Measurements from ENCODE around the gene IQCM. TPM values are rescaled to one million over a fixed set of nuclear protein-coding genes. Genes with fewer than 3 reads are reported as not detected.

IQCM gene
- total RNA-seq, 4 donors from 2014 or later = not detected

DNA sequence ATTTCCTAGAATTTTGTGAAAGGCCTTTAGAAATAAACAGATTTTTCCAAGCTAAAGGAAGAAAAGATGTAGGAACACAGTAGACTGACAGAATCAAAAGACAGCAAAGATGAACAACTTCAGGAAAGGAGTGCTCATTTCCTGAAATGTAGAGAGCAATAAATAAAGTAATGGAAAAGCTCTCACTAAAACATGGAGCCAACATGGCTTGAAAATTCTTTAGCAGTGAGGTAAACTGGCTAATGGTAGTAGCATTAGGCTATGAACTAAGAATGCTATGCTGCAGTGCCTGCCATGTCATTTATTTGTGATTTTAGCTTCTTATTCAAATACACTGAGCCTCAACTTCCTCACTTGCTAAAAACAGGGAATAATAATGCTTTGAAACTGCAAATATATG lies 108.7 kb downstream of the IQCM start:
- no peak overlapping the region for H3K4me3 ChIP-seq (ENCODE audit: low read depth, poor library complexity, severe bottlenecking)
- intact Hi-C loops (cut with DNase I; ENCODE audit: low total_unique reads) = no loop called here
- TF ChIP-seq CTCF (IDR thresholded peaks at IDR 0.05) (no peak), POLR2A (IDR thresholded peaks at IDR 0.05) (no peak)
- no peak for DNase-seq (ENCODE audit: low spot score in 2 of 2)

DNA sequence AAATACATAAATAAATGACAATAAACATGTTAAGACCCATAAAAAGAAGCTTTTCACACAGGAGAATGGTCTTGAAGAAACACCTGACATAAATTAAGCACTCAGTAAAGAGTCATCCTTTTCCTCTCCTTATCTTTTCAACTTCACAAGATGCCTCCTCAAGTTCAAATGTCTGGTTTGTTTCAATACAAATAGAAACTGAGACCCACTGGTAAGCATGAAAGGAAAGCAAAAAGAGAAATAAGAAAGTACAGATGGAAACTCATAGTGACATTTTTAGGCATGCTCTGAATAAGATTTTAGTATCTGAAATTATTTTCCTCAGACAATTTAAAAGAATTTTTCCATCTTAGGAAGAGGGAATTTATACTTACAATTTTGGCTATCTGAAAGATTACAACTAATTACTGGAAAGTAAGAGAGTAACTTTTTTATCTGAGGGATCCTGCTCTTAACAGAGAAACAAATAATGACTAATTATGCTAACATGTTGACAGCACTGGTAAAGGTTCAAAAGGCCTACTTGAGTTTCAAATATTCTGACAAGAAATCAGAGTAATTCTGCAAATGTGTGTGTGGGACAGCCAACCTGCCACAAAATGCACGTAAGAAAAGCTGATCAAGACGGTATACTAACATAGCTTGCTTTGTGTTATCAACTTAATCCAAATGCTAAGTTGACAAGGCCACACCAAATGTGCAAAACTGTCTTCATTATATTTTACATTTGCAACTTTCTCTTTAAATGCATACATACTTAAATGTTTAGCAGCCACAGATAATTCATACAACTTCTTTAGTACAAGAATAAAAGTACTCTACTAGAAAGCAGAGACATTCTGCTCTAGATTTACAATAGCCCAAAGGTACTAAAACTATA lies 113.0 kb downstream of the IQCM start:
- TF ChIP-seq CTCF (IDR thresholded peaks at IDR 0.05) = no peak
- intact Hi-C loops (cut with DNase I; ENCODE audit: low total_unique reads) = no loop called here
- DNase-seq (ENCODE audit: low spot score in 2 of 2) = no peak
- WGBS, 2 donors = 89 to 96% methylated on average over 2 of the region's 2 CpGs
- no peak overlapping the region for H3K4me3 ChIP-seq (ENCODE audit: low read depth, poor library complexity, severe bottlenecking)

DNA sequence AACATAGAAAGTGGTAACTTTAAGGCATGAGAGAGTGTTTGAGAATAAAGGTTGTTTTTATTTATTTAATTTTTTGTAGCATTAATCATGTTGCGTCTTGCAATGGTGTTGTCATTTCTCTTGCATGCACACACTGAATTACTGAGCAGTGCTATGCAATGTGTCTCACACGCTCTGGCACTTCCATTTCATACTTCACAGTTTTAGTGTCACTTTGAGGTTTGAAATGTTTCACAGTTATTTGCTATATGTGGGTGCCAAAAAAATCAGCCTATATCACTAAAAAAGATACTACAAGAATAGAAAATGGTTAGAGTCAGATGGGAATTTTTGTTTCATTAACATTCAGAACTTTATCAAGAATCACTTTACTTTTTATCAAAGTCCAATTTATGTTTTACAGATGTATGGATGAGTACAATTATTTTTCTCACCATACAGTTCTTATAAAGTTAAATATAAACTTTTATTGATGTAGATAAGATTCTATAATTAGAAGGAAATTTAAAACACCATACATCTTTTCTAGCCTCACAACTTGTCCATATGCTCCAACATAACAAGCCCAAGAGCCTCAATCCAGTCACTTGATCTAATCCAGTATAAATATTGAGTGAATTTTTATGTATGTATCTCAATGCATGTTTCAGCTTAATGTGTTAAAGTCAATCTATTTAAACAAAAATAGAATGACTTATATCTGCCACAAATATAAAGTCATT lies 114.0 kb downstream of the IQCM start:
- intact Hi-C loops (cut with DNase I; ENCODE audit: low total_unique reads) = no loop called here
- DNase-seq (ENCODE audit: low spot score in 2 of 2) = no peak
- TF ChIP-seq POLR2A (IDR thresholded peaks at IDR 0.05) = no peak
- no peak for TF ChIP-seq CTCF (IDR thresholded peaks at IDR 0.05)
- no peak overlapping the region for H3K4me3 ChIP-seq (ENCODE audit: low read depth, poor library complexity, severe bottlenecking)
- WGBS, 2 donors = 75 to 78% methylated on average over 2 of the region's 2 CpGs

GRCh38 chr4:149700272-149700671 lies 115.4 kb downstream of the IQCM start:
- DNase-seq (ENCODE audit: low spot score in 2 of 2) = no peak
- H3K4me3 ChIP-seq (ENCODE audit: low read depth, poor library complexity, severe bottlenecking) = no peak overlapping the region
- intact Hi-C loops (cut with DNase I; ENCODE audit: low total_unique reads) = no loop called here
- WGBS, 2 donors = 87 to 96% methylated on average over 3 of the region's 3 CpGs
- no peak for TF ChIP-seq CTCF (IDR thresholded peaks at IDR 0.05)
- TF ChIP-seq POLR2A (IDR thresholded peaks at IDR 0.05) = no peak

GRCh38 chr4:149699642-149700041 lies 116.0 kb downstream of the IQCM start:
- H3K4me3 ChIP-seq (ENCODE audit: low read depth, poor library complexity, severe bottlenecking) = no peak overlapping the region
- 81 to 87% methylated on average over 2 of the region's 2 CpGs for WGBS, 2 donors
- no peak for DNase-seq (ENCODE audit: low spot score in 2 of 2)
- TF ChIP-seq POLR2A (IDR thresholded peaks at IDR 0.05) (no peak), CTCF (IDR thresholded peaks at IDR 0.05) (no peak)
- intact Hi-C loops (cut with DNase I; ENCODE audit: low total_unique reads) = no loop called here

All from lower leg skin (tissue), 4 donors.